ENCODE measurements around the gene MYOZ3.

The MYOZ3 gene, protein sequence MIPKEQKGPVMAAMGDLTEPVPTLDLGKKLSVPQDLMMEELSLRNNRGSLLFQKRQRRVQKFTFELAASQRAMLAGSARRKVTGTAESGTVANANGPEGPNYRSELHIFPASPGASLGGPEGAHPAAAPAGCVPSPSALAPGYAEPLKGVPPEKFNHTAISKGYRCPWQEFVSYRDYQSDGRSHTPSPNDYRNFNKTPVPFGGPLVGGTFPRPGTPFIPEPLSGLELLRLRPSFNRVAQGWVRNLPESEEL

DNA sequence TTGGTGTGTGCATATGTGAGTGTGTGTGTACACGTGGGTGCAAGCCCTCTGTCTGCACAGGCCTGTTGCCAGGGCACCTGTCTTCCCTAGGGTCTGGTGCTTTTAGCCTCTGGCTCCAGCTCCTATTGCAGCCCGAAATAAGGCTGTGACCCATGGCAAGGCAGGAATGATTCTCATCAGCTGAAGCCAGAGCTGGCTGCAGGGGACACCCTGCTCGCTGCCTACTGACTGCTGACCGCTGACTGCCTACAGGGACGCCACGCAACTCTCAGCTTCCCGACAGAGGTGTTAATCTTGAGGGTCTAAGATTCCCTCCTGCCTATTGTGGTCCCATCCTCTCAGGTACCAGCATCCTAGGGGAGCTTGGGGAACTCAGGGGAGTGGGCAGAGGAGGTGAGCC is at the start of gene MYOZ3:
MYOZ3 (plus strand) TSS at position 166 of the 400 bp plus-strand sequence. CDS start 1,691 bp downstream, outside the sequence.
- DNase-seq, result no peak

DNA sequence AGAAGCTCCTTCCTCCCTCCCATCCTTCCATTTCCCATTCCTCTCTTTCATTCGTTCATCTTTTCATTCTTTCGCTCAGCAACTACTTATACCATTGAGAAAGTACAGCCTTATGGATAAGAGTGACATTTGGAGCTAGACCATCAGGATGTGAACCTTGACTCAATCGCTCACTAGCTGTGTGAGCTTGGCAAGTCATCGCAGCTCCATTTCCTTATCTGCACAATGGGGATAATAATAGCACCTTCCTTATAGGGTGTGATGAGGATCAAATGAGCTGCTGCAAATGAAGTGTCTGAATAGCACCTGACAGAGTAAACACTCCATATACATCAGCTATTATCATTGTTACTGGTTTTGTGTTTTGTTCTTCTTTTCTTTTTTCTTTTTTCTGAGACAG is 48.6 kb upstream of the MYOZ3 start:
- no peak for DNase-seq

DNA sequence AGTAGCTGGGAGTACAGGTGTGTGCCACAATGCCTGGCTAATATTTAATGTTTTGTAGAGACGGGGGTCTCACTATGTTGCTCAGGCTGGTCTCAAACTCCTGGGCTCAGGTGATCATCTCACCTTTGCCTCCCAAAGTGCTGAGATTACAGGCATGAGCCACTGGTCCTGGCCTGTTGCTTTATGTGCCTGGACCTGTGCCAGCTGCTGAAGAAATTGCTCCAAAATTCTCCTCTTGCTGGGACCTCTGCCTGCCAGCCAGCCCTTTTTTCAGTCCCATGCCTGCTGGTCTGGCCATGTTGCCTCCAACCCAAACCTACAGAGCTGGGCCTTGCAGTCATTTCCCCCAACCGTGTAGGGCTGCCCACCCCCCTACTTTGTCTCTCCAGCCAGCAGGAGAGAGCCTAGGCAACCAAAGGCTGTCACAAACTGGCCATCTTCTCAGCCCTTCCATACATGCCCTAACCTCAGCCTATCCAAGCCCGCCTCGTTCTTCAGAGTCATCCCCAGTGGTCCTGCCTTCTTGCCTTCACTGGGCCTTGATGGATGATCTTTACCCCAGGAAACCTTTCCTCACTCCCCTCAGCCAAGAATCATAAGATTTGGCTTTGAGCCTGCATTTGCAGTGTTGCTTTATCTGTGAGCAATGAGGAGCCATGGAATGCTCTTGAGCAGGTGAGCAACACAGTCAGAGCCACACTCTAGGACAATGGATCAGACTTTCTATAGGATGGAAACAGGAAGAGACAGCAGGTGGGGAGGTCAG is 48.0 kb upstream of the MYOZ3 start:
- no peak for DNase-seq

- no peak for DNase-seq
These were observed 46.9 kb upstream of the MYOZ3 start for GRCh38 chr5:150613991-150614660.

GRCh38 chr5:150614661-150615060 is 46.4 kb upstream of the MYOZ3 start:
- no peak for DNase-seq

- DNase-seq, result no peak
These were observed 45.8 kb upstream of the MYOZ3 start for GRCh38 chr5:150615141-150615699.

DNA sequence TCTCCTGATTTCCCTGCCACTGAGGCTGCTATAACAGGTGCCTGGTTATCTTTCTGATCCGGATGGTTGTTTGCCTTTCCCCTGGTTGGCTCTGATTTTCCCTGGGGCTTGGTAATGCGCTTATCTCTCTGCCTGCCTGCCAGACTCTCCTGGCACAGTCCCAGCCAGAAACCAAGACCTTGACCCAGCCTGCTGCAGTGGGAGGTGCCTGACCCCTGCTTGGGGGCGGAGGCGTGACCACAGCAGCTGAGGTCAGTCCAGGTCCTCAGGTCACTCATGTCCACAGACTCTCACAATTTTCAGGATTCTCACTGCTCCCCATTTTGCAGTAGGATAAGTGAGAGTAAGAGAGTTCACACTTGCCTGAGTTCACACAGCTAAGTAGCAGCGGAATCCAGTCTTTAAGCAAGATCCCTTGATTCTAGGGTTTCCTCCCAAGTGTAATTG is 45.0 kb upstream of the MYOZ3 start:
- DNase-seq, result no peak

GRCh38 chr5:150616506-150616905 is 44.5 kb upstream of the MYOZ3 start:
- DNase-seq, result no peak

DNA sequence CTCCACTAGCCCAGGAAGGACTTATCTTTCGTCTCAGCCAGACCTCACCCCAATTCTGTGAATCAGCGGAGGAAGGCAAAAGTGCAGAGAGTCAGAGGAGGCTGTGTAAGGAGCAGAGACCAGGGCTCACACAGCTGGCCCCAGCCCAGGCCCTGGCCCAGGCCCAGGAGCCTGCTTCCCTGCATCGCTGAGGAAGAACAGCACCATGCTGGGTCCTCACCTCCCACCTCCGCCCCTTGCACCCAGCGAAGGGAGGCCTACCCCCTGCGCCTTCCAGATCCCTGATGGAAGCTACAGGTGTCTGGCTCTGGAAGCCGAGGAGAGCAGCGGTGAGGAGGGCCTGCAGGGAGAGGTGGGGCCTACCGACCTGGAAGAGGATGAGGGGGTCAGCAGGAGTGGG is 42.9 kb upstream of the MYOZ3 start:
- no peak for DNase-seq

DNA sequence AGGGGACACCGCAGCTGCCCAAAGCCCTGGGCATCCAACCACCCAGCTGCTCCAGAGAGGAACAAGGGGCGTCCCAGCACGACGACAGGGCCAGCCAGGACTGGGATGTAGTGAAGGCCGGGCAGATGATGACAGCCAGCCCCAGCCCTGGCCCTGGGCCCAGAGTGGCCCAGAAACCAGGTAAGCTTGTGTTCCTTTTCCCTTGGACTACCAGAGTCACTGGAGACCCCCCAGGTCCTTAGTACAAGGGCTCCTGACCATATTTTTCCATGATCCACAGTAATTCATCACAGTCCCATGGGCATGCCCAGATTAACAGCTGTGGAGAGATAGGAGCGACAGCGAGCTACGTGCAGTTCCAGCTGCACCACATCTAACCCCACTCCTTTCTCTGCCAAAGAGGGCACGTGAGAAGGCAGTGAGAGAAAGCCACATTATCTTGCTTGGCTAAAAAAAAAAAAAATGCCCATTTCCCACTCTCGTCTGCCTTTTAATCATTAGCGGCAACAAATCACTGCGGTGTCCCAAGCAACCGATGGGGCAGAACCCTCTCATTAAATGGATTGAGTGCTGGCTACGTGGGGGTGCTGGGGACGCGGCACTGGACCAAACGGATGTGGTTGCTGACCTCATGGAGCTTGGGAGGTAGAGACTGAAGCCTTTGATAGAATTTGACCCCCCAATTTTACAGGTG is 42.3 kb upstream of the MYOZ3 start:
- no peak for DNase-seq

- no peak for DNase-seq
These were observed 41.5 kb upstream of the MYOZ3 start for GRCh38 chr5:150619359-150620230.

DNA sequence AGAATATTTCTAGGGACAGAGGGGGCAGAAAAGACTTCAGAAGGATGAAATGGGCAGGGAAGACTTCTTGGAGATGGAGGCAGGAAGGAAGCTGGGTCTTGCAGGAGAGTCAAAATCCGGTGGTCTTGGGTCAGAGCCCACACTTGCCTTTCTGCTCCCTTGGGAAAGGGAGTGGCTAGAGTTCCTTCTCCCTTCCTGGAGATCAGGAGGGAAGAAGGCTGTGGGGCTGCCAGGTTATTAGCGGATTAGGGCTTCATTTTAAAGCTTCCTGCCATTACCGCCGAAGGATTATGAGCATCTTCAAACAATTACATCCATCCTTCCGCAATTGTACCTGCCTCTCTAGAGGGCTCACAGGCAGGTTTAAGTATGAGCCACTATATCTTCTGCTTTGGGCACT is 39.8 kb upstream of the MYOZ3 start:
- DNase-seq, result no peak

DNA sequence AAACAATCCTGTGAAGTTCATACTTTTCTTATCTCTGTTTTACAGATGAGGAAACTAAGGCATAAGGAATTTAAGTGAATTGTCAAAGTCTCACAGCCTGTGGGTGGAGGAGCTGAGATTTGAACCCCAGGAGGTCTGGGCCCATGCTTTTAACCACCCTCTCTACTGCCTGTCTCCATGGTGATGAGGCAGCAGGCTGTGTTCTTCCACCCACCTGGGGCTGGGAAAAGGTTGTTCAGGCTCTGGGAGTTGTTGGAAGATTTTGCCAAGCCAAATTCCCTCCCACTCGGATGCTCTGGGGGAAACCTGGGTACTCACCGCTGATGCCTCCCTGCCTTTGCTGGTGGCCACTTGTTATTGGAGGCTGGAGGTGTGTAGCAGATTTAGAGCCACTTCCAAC is 38.9 kb upstream of the MYOZ3 start:
- DNase-seq, result no peak

DNA sequence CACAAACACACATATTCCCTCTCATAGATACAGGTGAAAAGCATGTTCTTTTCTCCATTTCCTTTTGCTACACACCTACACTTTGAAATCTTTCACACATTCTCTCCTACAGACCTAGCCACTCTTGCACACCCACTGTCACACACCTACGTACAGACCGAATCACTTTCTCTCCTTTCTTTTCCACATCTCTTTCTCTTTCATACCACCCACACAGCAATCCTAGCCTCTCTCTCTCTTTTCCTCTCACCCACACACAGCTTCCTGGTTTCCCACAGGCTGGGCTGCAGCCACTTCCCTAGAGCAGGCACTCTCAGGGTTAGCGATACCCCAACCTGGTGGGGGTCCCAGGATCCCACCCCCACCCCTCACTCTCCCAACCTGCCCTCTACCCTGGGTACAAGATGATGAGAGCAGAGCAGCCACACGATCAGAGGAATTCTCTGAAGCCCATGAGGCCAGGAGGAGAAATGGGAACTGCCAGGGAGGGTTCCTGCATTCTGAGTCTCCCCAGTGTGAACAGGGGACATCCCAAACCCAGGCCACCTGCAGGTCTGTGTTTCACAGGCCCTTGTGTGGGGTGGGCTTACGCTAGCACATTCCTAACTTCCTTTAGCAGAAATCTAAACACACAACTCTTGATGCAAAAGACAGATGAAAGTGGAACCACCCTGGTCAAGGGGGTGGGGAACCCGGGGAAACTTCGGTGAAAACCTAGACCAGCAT is 37.7 kb upstream of the MYOZ3 start:
- no peak for DNase-seq

GRCh38 chr5:150623878-150624216 is 37.2 kb upstream of the MYOZ3 start:
- no peak for DNase-seq

DNA sequence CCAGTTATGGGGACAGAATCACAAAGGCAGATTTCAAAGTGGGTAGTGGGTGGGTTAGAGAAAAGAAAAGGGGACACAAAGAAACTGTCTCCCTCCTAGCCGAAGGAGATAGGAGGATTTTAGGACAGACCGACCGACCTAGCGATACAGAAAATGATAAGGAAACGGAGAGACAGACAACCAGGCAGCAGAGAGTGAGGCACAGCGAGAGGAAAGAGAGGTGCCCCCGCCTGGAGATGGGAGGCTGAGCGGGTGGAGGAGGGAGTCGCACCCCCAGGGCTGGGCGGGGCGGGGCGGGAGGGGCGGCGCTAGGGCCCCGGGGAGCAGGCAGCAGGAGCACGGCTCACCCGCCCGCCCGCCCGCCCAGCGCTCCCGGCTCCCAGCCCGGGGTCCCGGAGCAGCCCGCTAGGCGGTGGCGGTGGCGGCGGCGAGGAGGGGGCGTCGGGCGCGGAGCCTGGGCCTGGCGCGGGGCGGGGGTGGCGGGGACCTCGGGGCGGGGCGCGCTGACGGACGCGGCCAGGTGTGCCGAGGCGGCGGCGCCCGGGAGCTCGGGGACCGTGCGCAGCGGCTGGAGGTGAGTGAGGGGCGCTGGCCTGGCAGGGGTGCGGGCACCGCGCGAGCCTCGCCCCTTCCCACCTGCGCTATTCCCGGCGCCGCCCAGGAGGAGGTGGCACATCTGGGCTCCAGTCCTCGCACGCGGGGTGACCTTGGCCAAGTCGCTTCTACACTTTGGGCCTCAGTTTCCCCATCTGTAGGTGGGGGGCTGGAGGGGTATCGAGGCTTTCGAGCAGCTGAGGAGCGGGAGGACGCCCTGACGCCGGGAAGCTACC is 36.5 kb upstream of the MYOZ3 start:
- no peak for DNase-seq

- DNase-seq, result no peak
These were observed 35.9 kb upstream of the MYOZ3 start for GRCh38 chr5:150625164-150625535.

- no peak for DNase-seq
These were observed 35.0 kb upstream of the MYOZ3 start for GRCh38 chr5:150625831-150626746.

DNA sequence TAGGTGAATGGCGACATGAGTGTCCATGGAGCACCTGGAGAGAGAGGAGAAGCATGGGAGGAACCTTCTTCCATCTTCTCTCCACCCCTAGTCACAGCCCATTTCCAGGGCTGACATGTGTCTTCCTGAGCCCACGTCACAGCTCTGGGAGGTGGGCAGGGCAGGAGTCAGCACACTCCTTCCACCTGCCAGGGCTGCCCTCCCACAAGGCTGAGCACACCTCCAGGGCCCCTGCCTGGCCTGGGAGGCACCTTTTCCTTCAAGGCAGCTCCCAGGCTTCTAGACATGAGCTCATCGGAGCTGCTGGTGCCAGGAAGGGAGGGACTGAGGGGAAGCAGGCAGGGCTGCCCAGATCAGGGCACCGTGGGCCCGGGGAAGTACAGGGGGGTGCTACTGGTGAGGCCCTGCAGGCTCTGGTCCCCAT is 34.2 kb upstream of the MYOZ3 start:
- DNase-seq, result no peak

All from activated CD4-positive, CD25-positive, alpha-beta regulatory T cell treated with anti-CD3 and anti-CD28 coated beads, Interleukin-2, amount 50 U/mL, for 72 hours (primary cell).